GM19468 (cell line): ENCODE data around the gene LSM6.

Experiments
- ATAC-seq: cut with Tn5 transposase; IDR thresholded peaks from one replicate; pipeline ENCODE4 v1.9.1; 2021; ENCODE audit warnings: mild to moderate bottlenecking, moderate library complexity, moderate number of reproducible peaks; ENCODE audit not compliant: unreplicated experiment; ENCODE audit errors: extremely low read depth

Gene LSM6

GRCh38 chr4:146175541-146176453 lies at the start of gene LSM6:
Gene LSM6 (plus strand): TSS chr4:146175718. CDS start chr4:146182922, 7,204 bp downstream.
- peak; percentile 87 for ATAC-seq

DNA sequence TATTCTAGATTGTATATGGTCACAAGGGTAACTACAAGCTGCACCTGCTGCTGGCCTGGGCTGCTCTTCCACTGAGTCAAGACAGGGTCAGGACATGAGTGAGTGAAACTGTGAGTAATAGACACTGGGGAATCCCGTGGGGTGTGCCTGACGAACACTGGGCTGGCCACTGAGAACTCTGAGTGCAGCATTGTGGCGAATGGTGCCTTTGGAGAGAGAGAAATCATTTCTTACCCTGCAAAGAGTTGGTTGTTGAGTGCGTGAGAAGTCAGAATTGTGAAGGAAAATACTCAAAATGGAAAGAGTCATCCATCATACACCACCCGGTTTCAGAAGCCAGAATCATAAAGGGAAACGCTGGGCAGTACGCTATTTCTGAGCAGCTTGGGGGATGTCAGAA lies 43.1 kb upstream of the LSM6 start:
- peak; percentile 87 for ATAC-seq

GRCh38 chr4:146134761-146135445 lies 40.6 kb upstream of the LSM6 start:
- no peak for ATAC-seq

GRCh38 chr4:146135941-146136340 lies 39.6 kb upstream of the LSM6 start:
- no peak for ATAC-seq

DNA sequence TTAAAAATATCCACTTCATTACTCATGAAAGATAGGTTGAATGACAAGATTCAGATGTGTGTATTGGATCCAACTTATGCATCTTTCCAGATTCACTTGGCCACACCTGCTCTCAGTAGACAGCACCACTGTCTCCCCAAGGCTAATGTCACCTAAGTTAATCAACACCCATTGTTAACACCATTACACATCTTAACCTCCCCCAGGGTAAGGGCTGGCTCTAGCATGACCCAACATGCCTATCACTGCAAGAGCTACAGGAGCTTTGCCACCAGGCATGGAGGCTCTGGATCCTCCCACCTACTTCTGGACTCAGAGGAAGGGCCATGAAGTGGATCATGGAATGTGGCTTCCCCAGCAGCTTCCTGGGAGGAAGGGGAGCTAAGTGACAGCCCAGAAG lies 32.8 kb upstream of the LSM6 start:
- no peak for ATAC-seq

GRCh38 chr4:146143888-146144287 lies 31.6 kb upstream of the LSM6 start:
- no peak for ATAC-seq

GRCh38 chr4:146146918-146147317 lies 28.6 kb upstream of the LSM6 start:
- ATAC-seq, result no peak

DNA sequence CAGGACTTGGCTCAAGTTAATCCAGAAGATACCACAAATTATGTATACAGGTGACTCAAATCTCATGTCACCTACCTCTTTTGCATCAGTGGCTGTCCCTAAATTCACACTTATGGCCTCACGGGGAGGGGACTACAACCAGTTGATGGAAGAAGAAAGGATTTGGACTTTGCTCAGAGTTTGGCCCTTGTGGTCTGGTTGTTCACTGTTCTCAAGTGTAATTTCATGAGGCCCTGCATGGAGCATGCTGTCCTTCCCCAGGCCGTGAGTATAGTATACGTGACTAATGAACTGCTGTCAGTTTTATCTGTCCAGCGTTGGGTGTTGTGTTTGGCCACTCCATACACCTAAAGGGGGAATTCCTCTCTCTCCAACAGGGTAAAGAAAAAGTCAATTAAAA lies 27.5 kb upstream of the LSM6 start:
- no peak for ATAC-seq

DNA sequence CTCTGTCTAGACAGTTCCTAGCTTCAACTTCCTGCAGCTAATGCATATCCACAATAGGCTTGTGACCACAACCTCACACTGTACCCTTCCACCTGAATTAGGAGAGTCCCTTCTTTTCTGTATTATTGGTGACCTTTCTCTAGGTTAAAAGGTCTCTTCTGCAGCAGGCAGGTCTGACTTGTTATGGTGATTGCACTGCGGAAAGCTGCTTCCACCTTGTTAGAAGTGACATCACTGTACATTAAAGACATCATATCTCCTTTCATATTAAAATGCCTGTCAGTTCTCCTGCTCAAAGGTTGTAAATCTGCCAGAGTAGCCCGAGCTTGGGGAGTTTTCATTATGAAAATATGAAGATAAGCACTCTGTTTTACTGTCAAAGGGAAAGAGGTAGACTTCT lies 21.5 kb upstream of the LSM6 start:
- no peak for ATAC-seq

DNA sequence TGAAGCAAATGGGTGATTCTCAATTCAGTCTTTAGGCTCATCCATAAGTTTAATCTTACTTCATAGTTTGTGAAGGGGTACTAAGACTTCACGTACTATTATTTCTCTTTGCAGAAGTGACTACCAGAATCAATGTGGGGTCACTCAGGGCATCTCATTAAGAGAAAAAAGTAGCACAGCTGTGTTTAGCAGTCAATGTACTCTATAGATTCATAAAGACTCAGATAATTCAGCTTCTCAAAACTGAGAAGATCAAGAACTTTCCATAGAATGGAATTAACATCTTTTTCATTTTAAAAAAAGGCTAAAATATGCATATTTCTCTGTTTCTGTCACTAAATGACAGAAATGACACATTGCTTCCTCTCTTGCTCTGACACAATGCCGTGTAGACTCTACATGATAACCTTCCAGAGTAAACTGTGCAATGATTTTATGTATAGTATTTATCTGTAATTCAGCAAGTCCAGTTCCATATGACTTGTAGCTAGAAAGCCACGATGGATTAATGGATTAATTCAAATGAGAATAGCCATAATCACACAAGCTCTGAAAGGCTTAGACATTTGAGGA lies 20.3 kb upstream of the LSM6 start:
- no peak for ATAC-seq

DNA sequence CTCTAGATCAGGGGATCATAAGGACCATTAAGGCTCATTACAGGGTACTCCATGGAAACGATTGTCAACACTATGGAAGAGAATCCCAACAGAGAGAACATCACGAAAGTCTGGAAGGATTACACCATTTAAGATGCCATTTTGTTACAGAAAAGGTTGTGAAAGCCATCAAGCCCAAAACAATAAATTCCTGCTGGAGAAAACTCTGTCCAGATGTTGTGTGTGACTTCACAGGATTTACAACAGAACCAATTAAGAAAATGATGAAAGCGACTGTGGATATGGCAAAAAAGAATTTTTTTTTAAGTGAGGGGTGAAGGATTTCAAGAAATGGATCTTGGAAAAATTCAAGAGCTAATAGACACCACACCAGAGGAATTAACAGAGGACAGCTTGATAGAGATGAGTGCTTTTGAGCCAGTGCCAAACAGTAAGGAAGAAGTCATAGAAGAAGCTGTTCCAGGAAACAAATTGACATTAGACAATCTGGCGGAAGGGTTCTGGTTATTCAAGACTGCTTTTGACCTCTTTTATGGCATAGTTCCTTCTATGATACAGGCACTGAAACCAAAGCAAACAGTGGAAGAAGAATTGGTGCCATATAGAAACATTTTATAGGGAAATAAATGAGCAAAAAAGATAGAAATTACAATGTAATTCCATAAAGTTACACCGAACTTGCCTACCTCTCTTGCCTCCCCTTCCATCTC lies 17.3 kb upstream of the LSM6 start:
- no peak for ATAC-seq

DNA sequence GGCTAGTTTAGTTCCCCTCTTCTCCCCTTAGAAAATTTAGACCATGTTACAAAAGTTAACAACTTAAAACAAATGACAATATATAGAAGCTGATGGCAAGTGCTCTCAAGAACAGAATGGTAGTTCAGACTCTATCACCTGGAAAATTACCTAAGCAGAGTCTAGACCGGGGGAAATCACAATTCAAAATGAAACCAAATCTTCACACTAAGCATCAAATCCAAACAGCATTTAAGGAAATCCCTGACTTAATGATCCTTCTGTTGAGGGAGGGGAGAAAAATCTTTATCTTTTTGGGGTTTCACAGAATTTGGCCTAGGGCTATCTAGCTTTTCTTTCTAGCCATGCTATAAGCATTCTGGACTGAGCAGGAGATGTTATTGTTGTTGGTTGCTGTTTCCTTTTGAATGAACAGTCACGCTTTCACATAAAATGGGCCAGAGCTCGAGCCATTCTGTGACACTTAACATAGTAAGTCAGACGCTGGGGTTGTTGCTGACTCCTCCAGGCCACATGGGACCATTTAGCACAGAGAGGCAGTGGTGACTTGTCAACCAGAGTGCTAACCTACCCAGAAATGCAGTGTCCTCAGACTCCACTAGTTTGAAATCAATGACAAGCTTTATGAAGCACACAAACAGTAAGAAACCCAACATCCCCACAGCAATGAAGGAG lies 16.0 kb upstream of the LSM6 start:
- peak; percentile 41 for ATAC-seq

- ATAC-seq, result no peak
These were observed 14.3 kb upstream of the LSM6 start for GRCh38 chr4:146161243-146161642.

DNA sequence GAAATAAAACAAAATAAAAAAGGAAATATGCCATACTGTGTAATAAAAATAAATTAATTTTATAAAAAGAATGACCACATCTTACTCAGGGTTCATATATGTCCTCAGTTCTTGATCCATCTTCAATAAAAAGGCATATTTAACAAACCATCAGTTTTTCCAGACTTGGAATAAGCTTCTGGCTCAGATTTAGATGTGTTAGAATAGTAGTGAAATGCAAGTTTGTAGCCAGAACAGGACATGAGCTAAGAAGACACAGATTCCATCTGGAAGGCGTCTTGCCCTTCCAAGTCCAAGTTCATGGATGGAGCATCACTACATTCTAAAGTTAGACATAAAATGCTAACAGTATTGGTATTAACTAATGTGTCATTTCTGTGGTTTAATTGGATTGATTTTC lies 10.3 kb upstream of the LSM6 start:
- no peak for ATAC-seq

GRCh38 chr4:146165840-146166239 lies 9.7 kb upstream of the LSM6 start:
- ATAC-seq, result no peak

GRCh38 chr4:146170149-146170548 lies 5.4 kb upstream of the LSM6 start:
- ATAC-seq, result no peak

DNA sequence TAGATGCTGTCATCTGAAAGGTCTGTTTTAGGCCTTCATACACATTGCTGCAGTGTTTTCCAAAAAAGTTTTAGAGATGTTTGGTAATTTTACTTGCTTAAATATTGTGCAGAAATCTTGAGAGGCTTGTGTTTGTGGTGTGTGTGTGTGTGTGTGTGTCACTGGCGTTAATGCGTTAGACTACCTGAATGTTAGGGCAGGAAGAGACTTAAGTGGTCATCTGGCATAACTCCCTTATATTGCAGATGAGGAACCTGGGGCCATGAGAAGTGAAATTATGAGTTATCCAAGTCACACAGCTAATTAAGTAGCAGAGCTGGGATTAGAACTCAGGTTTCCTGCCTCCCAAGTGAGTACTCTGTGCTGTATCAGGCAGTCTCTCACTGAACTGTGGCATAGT lies 1.4 kb downstream of the LSM6 start:
- no peak for ATAC-seq

DNA sequence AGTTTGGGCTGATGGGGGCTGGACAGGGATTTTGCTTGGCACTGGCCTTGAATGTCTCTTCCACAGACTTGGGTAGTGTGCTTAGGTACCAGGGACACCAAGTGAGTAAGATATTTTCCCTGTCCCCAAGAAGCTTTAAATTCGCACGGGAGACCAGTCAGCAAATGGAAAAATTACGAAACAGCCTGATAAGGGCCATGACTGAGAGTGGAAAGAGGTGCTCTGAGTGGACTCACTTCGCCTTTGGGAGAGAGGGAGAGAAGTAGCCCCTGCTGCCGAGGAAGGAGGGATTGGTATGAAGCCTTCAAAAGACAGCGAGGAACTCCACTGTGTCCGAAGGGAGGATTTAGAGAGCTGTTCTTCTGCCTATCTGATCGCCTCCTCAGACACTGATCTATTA lies 2.6 kb downstream of the LSM6 start:
- no peak for ATAC-seq

DNA sequence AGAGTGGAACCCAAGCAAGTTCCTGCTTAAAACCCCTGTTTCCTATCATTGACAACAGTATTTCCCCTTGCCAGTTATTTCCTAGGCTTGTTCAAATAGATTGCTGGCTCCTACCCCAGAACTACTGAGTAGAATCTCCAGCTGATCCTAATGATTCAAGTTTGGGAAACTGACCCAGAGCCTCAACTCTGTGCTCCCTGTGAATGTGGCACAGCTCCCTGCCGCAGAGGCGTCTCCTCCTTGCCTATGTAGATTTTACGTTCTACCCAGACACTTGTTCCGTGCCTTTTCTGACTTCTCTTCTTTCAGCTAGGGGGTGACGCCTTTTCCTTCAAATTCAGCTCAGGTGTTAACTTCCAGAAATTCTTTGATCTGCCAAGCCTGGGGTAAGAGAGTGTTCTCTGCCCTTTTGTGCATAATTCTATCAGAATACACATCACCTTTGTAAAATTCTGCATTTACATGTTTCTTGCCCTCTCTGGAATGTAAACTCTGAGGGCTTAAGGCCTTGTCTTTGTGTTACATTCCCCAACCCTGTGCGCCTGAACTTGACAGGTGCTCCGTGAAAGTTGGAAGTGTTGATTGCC lies 4.4 kb downstream of the LSM6 start:
- ATAC-seq, result no peak

DNA sequence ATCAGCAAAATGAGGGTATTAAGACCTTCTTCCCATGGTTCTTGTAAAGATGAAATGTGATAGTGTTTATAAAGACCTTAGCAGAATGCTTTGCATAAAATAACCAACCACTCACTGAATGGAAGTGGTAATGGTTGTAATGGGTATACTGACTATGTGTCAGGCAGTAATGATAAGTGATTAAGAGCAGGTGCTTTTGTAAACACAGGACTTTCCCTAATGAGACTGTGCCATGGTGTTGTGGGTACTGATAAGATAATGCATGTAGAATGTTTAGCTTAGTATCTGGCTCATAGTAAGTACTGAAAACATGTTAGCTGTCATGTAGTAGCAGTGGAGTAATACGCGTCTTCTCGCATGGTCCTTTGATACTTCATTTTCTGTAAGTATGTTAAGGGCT lies 6.9 kb downstream of the LSM6 start:
- no peak for ATAC-seq
